Coronary artery (tissue), 2 donors: ENCODE measurements around the gene TROAP.

Source experiments
- DNase-seq: peaks from one replicate; pipeline ENCODE4 v3.0.0-alpha.2; 2017; ENCODE audit warnings: low spot score
- H3K27ac ChIP-seq, 2 donors: fragments of 200-600 bp; sonication (generic); one replicate each; pipeline ENCODE4 v1.5.1; 2016 to 2019
- H3K4me3 ChIP-seq: fragments of 200-600 bp; sonication (generic); 2 replicates; pipeline ENCODE4 v1.5.1; 2016; ENCODE audit warnings: mild to moderate bottlenecking, moderate library complexity
- CTCF ChIP-seq: fragments of 200-600 bp; sonication (generic); IDR thresholded peaks from one replicate; pipeline ENCODE4 v1.5.1; 2019; ENCODE audit warnings: antibody characterized with exemption

Gene TROAP

GRCh38 chr12:49325606-49326005 is 2.6 kb downstream of the TROAP start:
- no peak for DNase-seq
- Histone ChIP-seq H3K27ac (no peak overlapping the region), H3K4me3 (no peak overlapping the region)
- TF ChIP-seq CTCF, result no peak

GRCh38 chr12:49327368-49327767 is 4.3 kb downstream of the TROAP start:
- TF ChIP-seq CTCF, result no peak
- DNase-seq, result no peak
- no peak overlapping the region for H3K27ac ChIP-seq

GRCh38 chr12:49327887-49328286 is 4.8 kb downstream of the TROAP start:
- TF ChIP-seq CTCF, result no peak
- H3K27ac ChIP-seq, result no peak overlapping the region
- H3K4me3 ChIP-seq, result no peak overlapping the region
- no peak for DNase-seq

More at GRCh38 chr12:49327368-49327767, 4.3 kb downstream of the TROAP start:
- no peak overlapping the region for H3K4me3 ChIP-seq

- TF ChIP-seq CTCF, result no peak
These were observed 5.8 kb downstream of the TROAP start for GRCh38 chr12:49328816-49329215.

GRCh38 chr12:49330032-49330619 is 7.1 kb downstream of the TROAP start:
- no peak overlapping the region for H3K27ac ChIP-seq
- no peak for DNase-seq
- TF ChIP-seq CTCF, result no peak
- H3K4me3 ChIP-seq, result no peak overlapping the region

More at GRCh38 chr12:49328816-49329215, 5.8 kb downstream of the TROAP start:
- no peak for DNase-seq
- Histone ChIP-seq H3K4me3 (no peak overlapping the region), H3K27ac (no peak overlapping the region)

GRCh38 chr12:49330631-49331379 is 7.8 kb downstream of the TROAP start:
- DNase-seq, result no peak
- TF ChIP-seq CTCF, result no peak
- no peak overlapping the region for H3K4me3 ChIP-seq
- no peak overlapping the region for H3K27ac ChIP-seq
